GM21526 (cell line): ENCODE measurements around the gene LIMS1.
"Not testable (repeated sequence)": the region's sequence is repeated elsewhere in the genome, so short reads cannot be mapped to it uniquely, and the experiment has no call there.

ENCODE experiments used
- ATAC-seq: cut with Tn5 transposase; IDR thresholded peaks from one replicate; pipeline ENCODE4 v1.9.1; 2021; ENCODE audit warnings: moderate library complexity; ENCODE audit not compliant: unreplicated experiment, low FRiP score

The LIMS1 gene

DNA sequence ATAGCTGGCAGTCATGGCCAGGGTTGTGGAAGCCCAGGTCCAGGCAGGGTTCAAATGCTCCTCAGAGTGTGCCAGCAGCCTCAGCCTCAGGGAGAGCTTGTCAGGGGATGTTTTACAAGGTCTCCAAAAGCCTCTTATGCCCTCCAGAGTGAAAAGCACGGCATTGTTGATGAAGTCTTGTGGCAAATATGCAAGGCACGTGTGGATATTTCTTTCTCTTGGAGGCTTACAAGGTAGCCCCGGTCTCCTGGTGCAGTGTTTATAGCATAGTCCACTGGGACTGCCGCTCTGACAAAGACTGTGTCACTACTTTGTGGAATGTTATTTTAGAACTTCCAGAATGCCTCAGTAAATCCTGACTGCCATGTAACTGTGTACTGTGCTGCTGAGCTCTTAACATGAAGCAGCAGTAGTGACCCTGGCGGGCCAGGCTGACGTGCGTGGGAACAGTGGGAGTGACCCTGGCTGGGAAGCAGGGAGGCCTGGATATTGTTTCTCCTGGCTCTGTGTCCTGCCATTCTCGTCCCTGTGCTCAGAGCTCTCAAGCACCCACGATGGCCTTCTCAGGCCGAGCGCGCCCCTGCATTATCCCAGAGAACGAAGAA, 120.4 kb downstream of the LIMS1 start:
- ATAC-seq, result not testable (repeated sequence)

DNA sequence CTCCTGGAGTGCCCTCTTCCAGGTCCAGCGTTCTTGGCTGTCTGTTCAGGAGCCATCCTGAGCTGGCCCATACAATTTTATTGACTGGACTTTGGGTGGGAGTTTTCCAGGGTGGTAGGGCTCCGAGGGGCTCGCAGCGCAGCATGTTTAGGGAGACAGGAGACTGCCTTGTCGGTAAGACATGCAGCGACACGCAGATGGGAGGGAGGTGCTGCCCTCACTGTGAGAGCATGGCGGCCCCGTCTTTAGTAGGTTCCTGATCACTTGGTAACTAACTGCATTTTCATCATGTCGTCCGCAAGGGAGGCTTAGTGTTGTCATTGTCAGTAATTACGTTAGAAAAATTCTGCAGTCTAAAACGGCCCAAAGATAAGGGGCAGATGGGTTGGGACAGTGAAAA, 121.0 kb downstream of the LIMS1 start:
- not testable (repeated sequence) for ATAC-seq

DNA sequence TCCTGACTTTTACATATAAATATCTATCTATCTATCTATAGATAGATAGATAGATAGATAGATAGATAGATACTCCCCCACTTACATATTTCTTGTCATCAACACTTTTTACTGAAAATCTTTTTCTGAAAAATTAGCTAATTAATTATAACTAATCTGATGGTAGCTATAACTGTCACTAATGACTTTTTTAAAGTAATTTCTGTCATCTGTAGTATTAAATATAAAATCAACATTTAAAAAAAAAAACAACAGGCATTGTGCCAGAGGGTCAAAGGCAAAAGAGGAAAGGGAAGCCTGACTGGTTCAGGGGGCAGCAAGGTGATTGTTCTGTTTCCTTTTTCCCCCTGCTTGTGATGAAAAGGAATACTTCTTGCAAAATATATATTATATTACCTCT, 122.0 kb downstream of the LIMS1 start:
- not testable (repeated sequence) for ATAC-seq

DNA sequence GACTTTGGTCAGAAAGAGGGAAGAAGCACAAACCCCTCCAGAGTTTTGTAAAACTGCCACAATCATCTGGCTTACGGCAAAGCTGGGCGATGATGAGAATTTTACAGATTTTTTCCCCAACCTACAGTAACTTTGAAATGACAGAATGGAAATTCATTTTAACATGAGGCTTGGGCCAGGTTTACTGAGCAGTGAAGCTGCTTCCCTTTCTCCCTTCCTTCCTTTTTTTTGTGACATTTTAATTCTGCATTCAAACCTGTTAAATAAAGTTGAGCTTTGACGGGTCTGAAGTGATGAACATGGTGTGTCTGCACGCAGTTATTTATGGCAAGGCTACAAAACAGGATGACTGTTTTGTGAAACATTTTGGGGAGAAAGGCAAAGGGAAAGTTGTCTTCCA, 123.2 kb downstream of the LIMS1 start:
- ATAC-seq, result not testable (repeated sequence)

DNA sequence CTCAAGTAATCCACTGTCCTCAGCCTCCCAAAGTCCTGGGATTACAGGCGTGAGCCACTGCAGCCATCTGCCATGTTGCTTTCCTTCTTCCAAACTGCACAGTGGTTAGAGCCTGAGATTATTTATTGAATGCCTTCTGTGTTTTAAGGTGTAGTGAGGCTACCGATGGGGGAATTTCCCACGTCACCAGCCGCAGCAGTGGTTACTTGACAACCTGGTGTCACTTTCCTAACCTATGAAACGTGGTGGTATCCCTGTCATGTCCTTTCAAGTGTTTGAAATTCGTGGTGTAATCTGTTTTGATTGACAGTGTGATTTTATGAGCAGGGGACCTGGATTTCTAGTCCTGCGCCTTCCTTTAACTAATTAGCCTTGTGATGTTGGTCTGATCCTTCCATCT, 124.3 kb downstream of the LIMS1 start:
- not testable (repeated sequence) for ATAC-seq

DNA sequence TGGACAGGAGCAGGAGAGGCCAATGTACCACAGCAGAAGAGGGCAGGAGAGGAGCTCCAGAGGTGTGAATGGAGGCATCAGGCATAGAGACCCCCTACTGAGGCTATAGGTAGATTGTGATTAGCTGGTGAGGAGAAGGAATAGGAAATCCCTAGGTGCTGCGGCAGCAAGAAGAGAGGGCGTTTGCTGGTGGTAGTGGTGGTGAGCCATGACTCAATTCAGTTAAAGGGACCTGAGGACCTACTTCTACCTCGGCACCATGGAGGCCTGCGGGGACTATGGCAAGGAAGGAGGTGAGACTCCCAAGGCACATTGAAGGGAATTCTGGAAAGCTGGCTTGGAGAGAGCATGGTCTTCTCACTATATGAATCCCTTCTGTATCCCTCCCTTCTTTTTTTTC, 127.2 kb downstream of the LIMS1 start:
- not testable (repeated sequence) for ATAC-seq

DNA sequence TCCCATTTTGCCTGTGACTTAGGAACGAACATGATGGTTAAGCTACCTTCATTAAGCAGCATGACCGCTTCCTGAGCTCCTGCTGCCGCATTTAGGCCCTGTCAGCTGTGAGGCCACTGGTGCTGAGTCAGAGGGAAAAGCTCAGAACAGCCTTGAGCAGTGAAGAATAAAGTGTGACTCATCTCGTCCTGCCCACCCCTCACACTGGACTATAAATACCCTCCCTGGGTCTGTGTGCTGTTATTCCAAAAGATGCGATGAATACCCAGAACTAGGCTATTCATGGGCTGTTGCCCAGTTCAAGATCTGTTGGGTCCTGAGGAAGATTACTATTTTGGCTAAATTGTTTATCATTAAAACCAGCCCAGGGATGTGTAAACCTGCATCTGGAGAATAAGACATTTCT, 127.9 kb downstream of the LIMS1 start:
- ATAC-seq, result peak; percentile 80

DNA sequence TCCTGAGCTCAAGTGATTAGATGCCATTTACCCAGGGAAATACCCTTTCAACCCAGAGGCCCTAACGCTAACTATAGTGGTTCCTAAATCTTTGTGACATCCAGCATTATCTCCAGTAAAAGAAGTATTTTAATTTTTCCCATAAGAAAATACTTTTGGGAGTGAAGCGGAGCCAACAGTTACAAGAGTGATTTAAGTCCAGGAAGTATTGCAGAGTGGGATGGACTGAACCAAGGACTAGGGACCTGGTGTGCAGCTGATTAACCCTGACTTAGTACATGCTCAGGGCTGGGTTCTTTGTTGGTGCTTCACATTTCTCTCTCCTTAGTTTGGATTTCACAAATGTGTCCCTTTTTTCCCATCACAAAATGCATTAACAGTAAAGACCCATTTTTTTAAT, 129.1 kb downstream of the LIMS1 start:
- ATAC-seq, result not testable (repeated sequence)

DNA sequence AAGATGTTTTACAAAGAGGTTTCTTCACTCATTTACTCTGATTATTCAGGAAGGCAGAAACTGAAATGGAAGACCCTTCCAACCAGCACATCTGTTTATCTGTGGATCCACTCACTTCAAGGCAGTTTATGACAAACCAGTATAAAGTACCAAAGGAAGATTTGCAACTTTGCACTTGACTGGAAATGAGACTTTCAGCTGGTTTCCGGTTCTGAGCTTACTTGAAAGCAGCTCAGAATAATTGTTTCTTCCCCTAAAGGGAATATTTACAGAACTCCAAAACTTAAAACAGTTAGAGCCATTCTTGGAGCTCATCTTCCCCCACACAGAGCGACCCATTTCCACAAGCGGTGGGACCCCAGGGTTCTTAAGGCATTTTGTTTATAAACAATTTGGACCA, 129.8 kb downstream of the LIMS1 start:
- ATAC-seq, result not testable (repeated sequence)

DNA sequence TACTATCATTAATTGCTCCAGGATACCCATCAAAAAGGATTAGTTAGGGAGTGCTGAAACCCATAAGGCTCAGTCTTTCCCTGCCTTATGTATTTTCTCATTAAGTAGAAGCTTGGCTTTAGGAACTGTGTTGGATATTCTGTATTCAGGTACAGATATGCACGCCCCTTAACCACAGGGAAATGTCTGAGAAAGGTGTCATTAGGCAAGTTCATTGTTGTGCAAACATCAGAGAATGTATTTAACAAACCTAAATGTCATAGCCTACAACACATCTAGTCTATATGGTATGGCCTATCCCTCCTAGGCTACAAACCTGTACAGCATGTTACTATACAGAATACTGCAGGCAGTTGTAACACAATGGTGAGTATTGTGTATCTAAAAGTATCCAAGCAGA, 130.7 kb downstream of the LIMS1 start:
- not testable (repeated sequence) for ATAC-seq

DNA sequence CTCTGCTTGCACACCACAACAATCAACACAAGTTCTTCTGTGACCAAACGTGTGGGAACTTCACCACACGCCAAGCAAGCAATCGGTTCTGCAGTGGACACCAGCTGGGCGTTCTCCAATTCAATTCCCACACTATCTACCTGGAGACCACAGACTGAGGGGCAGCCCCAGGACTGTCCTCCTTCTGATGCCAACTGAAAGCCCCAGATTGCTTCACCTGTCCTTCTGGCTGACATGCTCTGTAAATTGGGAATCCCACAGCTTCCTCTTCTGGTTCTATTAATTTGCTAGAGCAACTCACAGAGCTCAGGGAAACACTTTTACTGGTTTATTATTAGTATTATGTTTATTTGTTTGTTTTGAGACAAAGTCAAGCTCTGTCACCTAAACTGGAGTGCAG, 131.7 kb downstream of the LIMS1 start:
- not testable (repeated sequence) for ATAC-seq

DNA sequence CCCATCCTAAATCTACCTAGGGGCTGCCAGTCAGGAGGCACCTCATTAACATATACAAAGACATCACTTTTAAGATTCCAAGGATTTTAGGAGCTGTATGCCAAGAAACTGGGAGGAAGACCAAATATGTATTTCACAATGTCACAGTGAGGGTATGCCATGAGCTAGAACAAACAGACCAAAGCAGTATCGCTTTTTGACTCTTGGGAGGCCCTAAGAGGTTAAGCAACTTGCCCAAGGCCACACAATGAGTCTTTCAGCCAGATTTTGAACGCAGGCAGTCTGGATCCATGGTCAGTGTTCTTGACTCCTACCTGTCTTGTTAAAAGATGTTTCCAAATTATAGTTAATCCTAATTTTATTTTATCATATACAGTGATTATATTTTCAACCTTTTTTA, 132.9 kb downstream of the LIMS1 start:
- not testable (repeated sequence) for ATAC-seq

DNA sequence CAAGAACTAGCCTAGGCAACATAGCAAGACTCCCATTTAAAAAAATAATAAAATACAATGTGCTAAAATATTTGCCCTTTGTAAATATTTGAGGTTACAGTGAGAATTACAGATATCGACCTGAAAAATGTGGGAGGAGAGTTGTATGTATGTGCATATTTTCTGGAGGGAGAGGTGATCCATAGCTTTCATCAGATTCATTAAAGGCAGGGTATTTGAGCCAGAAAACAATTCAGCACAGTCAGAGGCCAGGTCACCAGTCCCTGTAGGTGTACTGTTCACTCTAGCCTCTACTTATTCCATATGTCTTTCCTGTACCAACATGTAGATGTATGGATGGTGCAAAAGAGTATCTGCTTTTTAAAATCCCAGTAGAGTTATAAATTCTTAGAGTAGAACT, 136.0 kb downstream of the LIMS1 start:
- not testable (repeated sequence) for ATAC-seq

DNA sequence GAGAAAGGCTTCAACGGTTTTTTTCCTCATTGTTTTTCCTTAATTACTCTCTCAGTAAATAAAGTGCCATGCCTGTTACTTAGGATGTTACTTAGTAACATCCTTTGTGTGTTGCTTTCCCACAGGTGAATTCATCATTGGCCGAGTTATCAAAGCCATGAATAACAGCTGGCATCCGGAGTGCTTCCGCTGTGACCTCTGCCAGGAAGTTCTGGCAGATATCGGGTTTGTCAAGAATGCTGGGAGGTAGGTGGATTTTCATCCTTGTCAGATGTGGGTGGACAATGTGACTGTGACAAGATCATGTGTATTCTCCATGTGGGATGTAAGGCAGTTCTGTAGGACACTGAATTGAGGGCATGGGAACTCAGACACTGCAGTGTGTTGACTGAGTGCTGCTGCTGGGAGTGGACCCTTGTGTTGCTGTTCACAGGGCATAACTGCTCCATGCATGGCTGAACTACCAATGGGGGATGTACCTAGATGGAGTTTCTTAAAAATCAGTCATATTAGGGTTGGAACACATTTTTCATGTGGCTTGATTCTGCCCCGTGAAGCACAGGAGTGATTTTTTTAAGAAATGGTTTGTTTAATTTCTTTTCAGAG, 138.0 kb downstream of the LIMS1 start:
- ATAC-seq, result not testable (repeated sequence)

DNA sequence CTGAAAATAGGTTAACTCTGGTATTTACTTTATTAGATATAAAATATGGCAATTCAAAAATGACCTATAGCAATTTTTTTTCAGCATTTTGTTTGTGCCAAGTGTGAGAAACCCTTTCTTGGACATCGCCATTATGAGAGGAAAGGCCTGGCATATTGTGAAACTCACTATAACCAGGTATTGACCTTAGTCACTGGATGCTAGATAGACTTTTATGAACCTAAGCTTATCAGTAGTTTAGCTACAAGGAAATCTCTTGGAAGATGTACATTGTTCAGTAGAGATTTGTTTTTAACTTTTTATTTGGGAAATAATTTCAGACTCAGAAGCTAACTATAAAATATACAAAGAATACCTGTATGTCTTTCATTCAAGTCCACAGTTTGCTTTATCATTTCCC, 142.3 kb downstream of the LIMS1 start:
- ATAC-seq, result not testable (repeated sequence)

DNA sequence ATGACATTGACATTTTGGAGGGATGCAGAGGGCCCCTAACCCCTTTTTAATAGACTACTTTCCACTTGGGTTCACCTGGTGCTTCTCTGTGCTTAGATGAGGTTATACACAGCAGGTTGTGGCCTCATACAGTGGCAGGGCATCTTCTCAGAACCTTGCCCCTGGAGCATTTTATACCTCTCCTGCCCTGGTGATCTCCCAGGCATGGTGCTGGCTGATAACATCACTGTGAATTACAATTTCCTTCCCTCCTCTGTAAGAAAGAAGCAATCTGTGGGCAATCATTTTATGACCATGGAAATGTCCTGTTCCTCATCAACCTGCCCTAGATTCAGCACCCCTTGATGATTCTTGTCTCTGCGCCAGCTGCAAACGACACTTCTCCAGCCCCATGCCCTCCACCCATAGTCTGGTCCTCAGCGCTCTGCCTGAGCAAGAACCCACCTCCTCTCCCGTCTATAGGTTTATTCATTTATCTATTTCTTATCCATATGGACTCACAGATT, 143.0 kb downstream of the LIMS1 start:
- not testable (repeated sequence) for ATAC-seq

DNA sequence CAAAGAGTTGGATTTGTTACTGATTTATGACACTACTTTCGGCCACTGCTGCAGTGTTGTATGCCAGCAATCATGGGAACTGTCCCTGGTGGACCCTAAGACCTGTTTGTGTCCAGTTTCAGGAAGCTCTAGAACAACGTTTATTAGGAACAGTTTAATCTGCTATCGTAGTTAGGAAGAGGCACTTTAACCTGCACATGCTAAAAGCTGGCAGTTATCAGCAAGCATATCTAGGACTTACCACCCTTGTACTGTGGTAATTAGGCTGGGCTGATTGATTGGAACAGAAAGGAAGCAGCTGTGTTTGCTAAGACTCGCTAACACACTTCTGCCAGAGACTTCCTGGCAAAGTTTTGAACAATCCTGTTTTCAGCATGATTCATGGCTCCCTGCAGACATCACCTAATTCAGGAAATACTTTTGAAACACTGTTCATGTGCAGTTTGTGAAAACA, 144.0 kb downstream of the LIMS1 start:
- not testable (repeated sequence) for ATAC-seq

DNA sequence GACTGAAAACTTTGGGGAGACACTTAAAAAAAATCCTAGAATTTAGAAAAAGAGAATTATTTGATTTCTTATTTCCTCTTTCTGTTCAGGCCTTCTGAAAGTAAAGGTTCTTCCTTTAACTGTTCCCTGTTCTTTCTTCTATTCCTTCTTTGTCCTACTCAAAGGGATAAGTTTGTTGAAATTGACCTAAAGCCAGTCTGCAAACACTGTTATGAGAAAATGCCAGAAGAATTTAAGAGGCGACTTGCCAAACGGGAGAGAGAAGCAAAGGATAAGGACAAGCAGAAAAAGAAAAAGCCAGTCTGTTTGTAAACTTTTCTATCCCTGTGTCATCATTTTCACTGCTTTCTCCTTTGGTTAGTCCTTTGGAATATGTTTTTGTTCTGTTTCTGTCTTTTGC, 146.5 kb downstream of the LIMS1 start:
- ATAC-seq, result not testable (repeated sequence)

DNA sequence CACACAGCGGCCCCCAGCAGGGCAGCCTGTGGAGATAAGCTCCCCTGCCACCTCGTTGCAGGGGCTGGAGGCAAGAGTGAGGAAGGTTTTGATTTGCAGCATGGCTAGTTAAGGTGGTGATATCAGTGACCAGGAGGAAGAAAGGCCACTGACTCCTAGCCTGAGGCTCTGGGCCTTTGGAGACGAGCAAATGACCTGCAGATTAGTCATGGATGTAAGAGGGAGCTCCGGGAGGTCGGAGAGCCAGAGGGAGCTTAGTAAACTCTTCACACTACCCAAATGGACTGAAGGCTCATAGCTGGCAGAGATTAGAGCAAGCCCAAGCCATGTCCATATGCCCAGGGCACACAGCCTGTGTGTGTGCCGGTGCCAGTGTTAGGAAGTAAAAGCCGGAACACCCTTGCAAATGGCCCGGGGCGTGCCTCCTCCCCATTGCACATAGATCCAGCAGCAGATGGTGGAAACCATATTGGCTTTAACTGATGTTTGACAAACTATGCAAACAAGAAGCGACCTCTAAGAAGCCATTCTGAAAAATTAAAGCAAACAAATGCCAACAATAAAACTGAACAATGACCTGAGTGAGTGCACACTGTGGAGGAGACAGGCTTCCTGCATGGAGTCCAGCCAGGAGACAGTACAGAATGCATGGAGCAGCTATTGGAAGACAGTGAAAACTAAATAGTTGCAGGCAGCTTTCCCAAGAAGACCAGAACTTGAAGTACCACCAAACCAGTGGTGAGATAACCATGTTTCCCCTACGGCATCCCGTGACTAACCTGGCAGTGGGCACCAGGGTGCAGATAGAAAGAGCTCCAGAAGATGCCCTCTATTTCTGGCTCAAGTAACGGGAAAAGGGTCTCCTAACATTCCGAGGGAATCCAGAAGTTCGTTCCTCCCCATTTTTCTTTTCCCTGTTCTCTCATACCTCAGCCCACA, 154.8 kb downstream of the LIMS1 start:
- ATAC-seq, result not testable (repeated sequence)

DNA sequence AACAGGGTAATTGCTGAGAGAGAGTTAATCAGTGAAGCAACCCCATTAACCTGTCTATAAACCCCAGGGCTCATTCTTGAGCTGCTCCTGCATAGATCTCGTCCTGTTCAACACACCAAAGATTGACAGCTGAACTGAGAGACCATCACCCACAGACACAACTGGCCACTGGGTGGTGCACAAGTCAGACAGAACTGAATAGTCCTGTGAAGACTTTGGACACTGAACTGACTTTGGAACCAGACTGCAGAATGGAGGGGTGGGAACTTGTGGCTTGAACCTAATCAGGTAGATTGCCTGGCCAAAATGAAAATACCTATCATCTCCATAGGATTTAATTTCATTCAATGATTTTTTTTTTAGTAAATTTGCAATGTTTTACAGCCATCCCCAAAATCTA, 155.7 kb downstream of the LIMS1 start:
- peak; percentile 52 for ATAC-seq

DNA sequence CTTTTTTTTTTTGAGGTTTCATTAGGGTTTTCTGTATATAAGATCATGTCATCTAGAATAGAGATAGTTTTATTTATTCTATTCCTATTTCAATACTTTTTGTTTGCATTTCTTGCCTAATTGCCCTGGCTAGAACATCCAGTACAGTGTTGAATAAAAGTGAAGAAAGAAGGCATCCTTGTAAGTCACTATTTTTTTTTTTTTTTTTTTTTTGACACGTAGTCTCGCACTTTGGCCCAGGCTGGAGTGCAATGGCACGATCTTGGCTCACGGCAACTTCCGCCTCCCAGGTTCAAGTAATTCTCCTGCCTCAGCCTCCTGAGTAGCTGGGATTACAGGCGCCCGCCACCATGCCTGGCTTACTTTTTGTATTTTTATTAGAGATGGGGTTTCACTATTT, 157.2 kb downstream of the LIMS1 start:
- no peak for ATAC-seq
